ENCODE data around the gene METTL27.
"Not testable (repeated sequence)": the region's sequence is repeated elsewhere in the genome, so short reads cannot be mapped to it uniquely, and the experiment has no call there.

METTL27 gene

GRCh38 chr7:73811760-73812168 is 30.6 kb downstream of the METTL27 start:
- TF ChIP-seq CTCF (IDR thresholded peaks at IDR 0.05; ENCODE audit: low read depth, low read length, missing control alignments), result peak; percentile 86
- DNase-seq (ENCODE audit: low read depth), result peak; percentile 8
- no peak overlapping the region for H3K4me3 ChIP-seq (ENCODE audit: low read depth, low read length)

- no peak for TF ChIP-seq CTCF (IDR thresholded peaks at IDR 0.05; ENCODE audit: low read depth, low read length, missing control alignments)
- no peak for DNase-seq (ENCODE audit: low read depth)
- no peak overlapping the region for H3K4me3 ChIP-seq (ENCODE audit: low read depth, low read length)
These were observed 31.3 kb downstream of the METTL27 start for GRCh38 chr7:73810998-73811360.

- DNase-seq (ENCODE audit: low read depth), result no peak
- no peak for TF ChIP-seq CTCF (IDR thresholded peaks at IDR 0.05; ENCODE audit: low read depth, low read length, missing control alignments)
- no peak overlapping the region for H3K4me3 ChIP-seq (ENCODE audit: low read depth, low read length)
These were observed 32.8 kb downstream of the METTL27 start for GRCh38 chr7:73809467-73809951.

GRCh38 chr7:73802459-73802858 is 39.9 kb downstream of the METTL27 start:
- H3K4me3 ChIP-seq (ENCODE audit: low read depth, low read length), result no peak overlapping the region
- no peak for TF ChIP-seq CTCF (IDR thresholded peaks at IDR 0.05; ENCODE audit: low read depth, low read length, missing control alignments)
- no peak for DNase-seq (ENCODE audit: low read depth)

- DNase-seq (ENCODE audit: low read depth), result no peak
- no peak overlapping the region for H3K4me3 ChIP-seq (ENCODE audit: low read depth, low read length)
- TF ChIP-seq CTCF (IDR thresholded peaks at IDR 0.05; ENCODE audit: low read depth, low read length, missing control alignments), result no peak
These were observed 40.7 kb downstream of the METTL27 start for GRCh38 chr7:73801577-73801976.

- TF ChIP-seq CTCF (IDR thresholded peaks at IDR 0.05; ENCODE audit: low read depth, low read length, missing control alignments), result no peak
- no peak for DNase-seq (ENCODE audit: low read depth)
- no peak overlapping the region for H3K4me3 ChIP-seq (ENCODE audit: low read depth, low read length)
These were observed 42.8 kb downstream of the METTL27 start for GRCh38 chr7:73799282-73800141.

GRCh38 chr7:73797176-73797575 is 45.1 kb downstream of the METTL27 start:
- not testable (repeated sequence) for DNase-seq (ENCODE audit: low read depth)

GRCh38 chr7:73796656-73797055 is 45.7 kb downstream of the METTL27 start:
- not testable (repeated sequence) for H3K4me3 ChIP-seq (ENCODE audit: low read depth, low read length); DNase-seq (ENCODE audit: low read depth)

More at GRCh38 chr7:73797176-73797575, 45.1 kb downstream of the METTL27 start:
- not testable (repeated sequence) for H3K4me3 ChIP-seq (ENCODE audit: low read depth, low read length)

GRCh38 chr7:73795188-73795587 is 47.1 kb downstream of the METTL27 start:
- DNase-seq (ENCODE audit: low read depth); H3K4me3 ChIP-seq (ENCODE audit: low read depth, low read length): not testable (repeated sequence)

- not testable (repeated sequence) for H3K4me3 ChIP-seq (ENCODE audit: low read depth, low read length); DNase-seq (ENCODE audit: low read depth)
These were observed 51.1 kb downstream of the METTL27 start for GRCh38 chr7:73791170-73791690.

All from GM12864 (cell line).